G401.6 (cell line): ENCODE results near the gene UBAP2.
A peak's percentile ranks its signal among the peaks of the same experiment; 100 is the strongest.
"Not testable (repeated sequence)": the region's sequence is repeated elsewhere in the genome, so short reads cannot be mapped to it uniquely, and the experiment has no call there.

Experiments used
- FAIRE-seq: peaks from 2 replicates; lab custom pipeline; 2012; peaks lifted over from hg19 to GRCh38; lab: Jason Lieb, UNC

UBAP2 gene

GRCh38 chr9:33964086-33964768 lies 84.5 kb downstream of the UBAP2 start:
- no peak for FAIRE-seq

- FAIRE-seq, result not testable (repeated sequence)
Observed at GRCh38 chr9:33962468-33962867, 86.2 kb downstream of the UBAP2 start.

- no peak for FAIRE-seq
Observed at GRCh38 chr9:33959725-33960124, 89.0 kb downstream of the UBAP2 start.

- no peak for FAIRE-seq
Observed at GRCh38 chr9:33956544-33956943, 92.1 kb downstream of the UBAP2 start.

GRCh38 chr9:33952066-33952465 lies 96.6 kb downstream of the UBAP2 start:
- no peak for FAIRE-seq

- FAIRE-seq, result no peak
Observed at GRCh38 chr9:33950371-33950770, 98.3 kb downstream of the UBAP2 start.

GRCh38 chr9:33946779-33947535 lies 101.7 kb downstream of the UBAP2 start:
- no peak for FAIRE-seq

GRCh38 chr9:33943389-33943788 lies 105.3 kb downstream of the UBAP2 start:
- no peak for FAIRE-seq

- no peak for FAIRE-seq
Observed at GRCh38 chr9:33942471-33943083, 106.1 kb downstream of the UBAP2 start.

GRCh38 chr9:33939924-33940874 lies 108.5 kb downstream of the UBAP2 start:
- no peak for FAIRE-seq

- FAIRE-seq, result no peak
Observed at GRCh38 chr9:33934188-33934878, 114.4 kb downstream of the UBAP2 start.

GRCh38 chr9:33932078-33932807 lies 116.4 kb downstream of the UBAP2 start:
- FAIRE-seq, result no peak

GRCh38 chr9:33931326-33931725 lies 117.4 kb downstream of the UBAP2 start:
- FAIRE-seq, result no peak

- no peak for FAIRE-seq
Observed at GRCh38 chr9:33927694-33928093, 121.0 kb downstream of the UBAP2 start.

- FAIRE-seq, result no peak
Observed at GRCh38 chr9:33926746-33927485, 121.8 kb downstream of the UBAP2 start.

GRCh38 chr9:33924978-33925797 lies 123.5 kb downstream of the UBAP2 start:
- FAIRE-seq, result peak; percentile 87

- FAIRE-seq, result no peak
Observed at GRCh38 chr9:33923998-33924701, 124.5 kb downstream of the UBAP2 start.

GRCh38 chr9:33923079-33923478 lies 125.6 kb downstream of the UBAP2 start:
- no peak for FAIRE-seq
